GM23338 (cell line): ENCODE data around the gene INPP5A. TPM values are rescaled to one million over a fixed set of nuclear protein-coding genes. Genes with fewer than 3 reads are reported as not detected.
A peak's percentile ranks its signal among the peaks of the same experiment; 100 is the strongest.

Experiments used
- ATAC-seq: fragments of 200-7000 bp; cut with Tn5 transposase; 3 replicates; pipeline ENCODE4 v1.9.1; 2020
- DNase-seq: peaks from one replicate; pipeline ENCODE4 v3.0.0-alpha.2; 2015; ENCODE audit warnings: low spot score
- H2AFZ ChIP-seq: fragments of 200-600 bp; sonication (generic); 2 replicates; pipeline ENCODE4 v1.8.0; 2016; ENCODE audit warnings: antibody characterized with exemption, mild to moderate bottlenecking, moderate library complexity
- H3F3A ChIP-seq: fragments of 200-600 bp; sonication (generic); replicated peaks from 2 replicates; pipeline ENCODE4 v1.8.0; 2017; ENCODE audit warnings: antibody characterized with exemption, mixed run types, low read depth
- H3K27ac ChIP-seq: fragments of 200-600 bp; sonication (generic); 2 replicates; pipeline ENCODE4 v1.6.1; 2016; ENCODE audit warnings: low read depth
- H3K27me3 ChIP-seq: fragments of 200-600 bp; sonication (generic); 2 replicates; pipeline ENCODE4 v1.8.0; 2016; ENCODE audit warnings: mild to moderate bottlenecking, mixed run types, moderate library complexity; ENCODE audit not compliant: insufficient read depth
- H3K36me3 ChIP-seq: fragments of 200-600 bp; sonication (generic); 2 replicates; pipeline ENCODE4 v1.8.0; 2016; ENCODE audit warnings: mild to moderate bottlenecking; ENCODE audit not compliant: insufficient read depth
- H3K4me1 ChIP-seq: fragments of 200-600 bp; sonication (generic); 2 replicates; pipeline ENCODE4 v1.8.0; 2016; ENCODE audit warnings: mild to moderate bottlenecking, moderate library complexity; ENCODE audit not compliant: insufficient read depth
- H3K4me2 ChIP-seq: fragments of 200-600 bp; sonication (generic); 2 replicates; pipeline ENCODE4 v1.7.1; 2017; ENCODE audit warnings: mixed run types
- H3K4me3 ChIP-seq: fragments of 200-600 bp; sonication (generic); 2 replicates; pipeline ENCODE4 v1.6.1; 2016; ENCODE audit warnings: mixed run types
- H3K79me2 ChIP-seq: fragments of 200-600 bp; sonication (generic); replicated peaks from 2 replicates; pipeline ENCODE4 v1.8.0; 2017; ENCODE audit warnings: mild to moderate bottlenecking; ENCODE audit not compliant: insufficient read depth
- H3K9me2 ChIP-seq: fragments of 200-600 bp; sonication (generic); 2 replicates; pipeline ENCODE4 v1.8.0; 2017; ENCODE audit not compliant: insufficient read depth
- H4K20me1 ChIP-seq: fragments of 200-600 bp; sonication (generic); replicated peaks from 2 replicates; pipeline ENCODE4 v1.8.0; 2017; ENCODE audit warnings: mild to moderate bottlenecking; ENCODE audit not compliant: insufficient read depth
- H3K27ac Mint-ChIP-seq: 2 replicates; pipeline ENCODE4 v1.8.0; 2020; ENCODE audit warnings: inconsistent platforms, mild to moderate bottlenecking, moderate library complexity, mixed read lengths
- H3K27me3 Mint-ChIP-seq: 3 replicates; pipeline ENCODE4 v1.8.0; 2022; ENCODE audit warnings: low read depth, mild to moderate bottlenecking, moderate library complexity, mixed read lengths, inconsistent platforms; ENCODE audit not compliant: insufficient read depth, poor library complexity
- H3K36me3 Mint-ChIP-seq: 3 replicates; pipeline ENCODE4 v1.8.0; 2021; ENCODE audit warnings: low read depth, mild to moderate bottlenecking, inconsistent platforms, moderate library complexity, mixed read lengths
- H3K4me1 Mint-ChIP-seq: 3 replicates; pipeline ENCODE4 v1.8.0; 2020; ENCODE audit warnings: mild to moderate bottlenecking, inconsistent platforms, mixed read lengths
- H3K4me3 Mint-ChIP-seq: 3 replicates; pipeline ENCODE4 v1.8.0; 2021; ENCODE audit warnings: moderate library complexity, mild to moderate bottlenecking, inconsistent platforms, mixed read lengths
- H3K9me3 Mint-ChIP-seq: 3 replicates; pipeline ENCODE4 v1.8.0; 2020; ENCODE audit warnings: moderate library complexity, mild to moderate bottlenecking, inconsistent platforms, mixed read lengths
- CREB1 ChIP-seq: fragments of 250-450 bp; sonication (Bioruptor Pico); IDR thresholded peaks from 2 replicates; pipeline ENCODE4 v1.5.0; 2020; ENCODE audit warnings: low read depth, mild to moderate bottlenecking, moderate library complexity
- EZH2 ChIP-seq: fragments of 200-600 bp; sonication (generic); IDR thresholded peaks from one replicate; pipeline ENCODE4 v1.8.0; 2017; ENCODE audit warnings: antibody characterized with exemption, mild to moderate bottlenecking, low read depth; ENCODE audit not compliant: unreplicated experiment
- EZH2phosphoT487 ChIP-seq: fragments of 200-600 bp; sonication (generic); IDR thresholded peaks from one replicate; pipeline ENCODE4 v1.8.1; 2018; ENCODE audit warnings: antibody characterized with exemption; ENCODE audit not compliant: unreplicated experiment
- REST ChIP-seq: IDR thresholded peaks from one replicate; pipeline ENCODE4 v1.6.1; 2018; ENCODE audit warnings: antibody characterized with exemption; ENCODE audit not compliant: unreplicated experiment
- ZNF114 ChIP-seq: fragments of 250-450 bp; sonication (Bioruptor Pico); IDR thresholded peaks from 2 replicates; pipeline ENCODE4 v1.5.0; 2020; ENCODE audit warnings: mild to moderate bottlenecking, moderate library complexity
- ZNF462 ChIP-seq: fragments of 250-450 bp; sonication (Bioruptor Pico); IDR thresholded peaks from 2 replicates; pipeline ENCODE4 v1.5.0; 2020; ENCODE audit warnings: mild to moderate bottlenecking, moderate library complexity
- polyA plus RNA-seq: library from polyadenylated mRNA; unstranded; fragments of >200 nt; fragmentation: Nextera tagmentation; extraction: Ambion mirVana; gene quantifications from 2 replicates; pipeline ENCODE4 v1.2.1, GENCODE V29; 2016
- total RNA-seq: library from RNA; depleted of rRNA; stranded (reverse); fragments of >200 nt; shearing (Covaris generic); gene quantifications from 2 replicates; pipeline ENCODE4 v1.2.3, GENCODE V29; 2014

Gene INPP5A
- total and polyA plus RNA-seq, 2 experiments from 2014 or later = 5.9 to 40.6 TPM

GRCh38 chr10:132785723-132786475 lies 248.3 kb downstream of the INPP5A start, which contains the start of gene NKX6-2:
TSS of gene NKX6-2 (minus strand) at chr10:132786147. CDS start at chr10:132785948, 199 bp downstream.
- H3K27me3 Mint-ChIP-seq = peaks cover 78% of the 10 kb centered on the region
- H3K36me3 Mint-ChIP-seq = peaks cover 3% of the 10 kb centered on the region; the same call in 2 of the 3 replicates
- DNase-seq (peak; percentile 61), ATAC-seq (no peak)
- Histone ChIP-seq H3K4me1 (peaks cover 7% of the 10 kb centered on the region), H3F3A (no peaks in the 10 kb centered on the region), H3K4me2 (peak within 1 kb of the TSS; percentile 74), H3K4me3 (peak within 1 kb of the TSS; percentile 58), H3K9me2 (no peaks in the 10 kb centered on the region), H2AFZ (no peak within 1 kb of the TSS), H4K20me1 (peaks cover 12% of the 10 kb centered on the region), H3K36me3 (no peaks in the 10 kb centered on the region), H3K27me3 (peaks cover 89% of the 10 kb centered on the region), H3K79me2 (no peaks in the 10 kb centered on the region), H3K27ac (no peak within 1 kb of the TSS)
- H3K27ac Mint-ChIP-seq = no peak within 1 kb of the TSS
- TF ChIP-seq ZNF114 (CRISPR knock-in tag) (no peak), CREB1 (no peak), EZH2phosphoT487 (no peak), EZH2 (peak; percentile 89)
- H3K9me3 Mint-ChIP-seq = no peaks in the 10 kb centered on the region
- H3K4me1 Mint-ChIP-seq = peaks cover 14% of the 10 kb centered on the region
- H3K4me3 Mint-ChIP-seq = peak within 1 kb of the TSS; percentile 54

GRCh38 chr10:132786476-132786883 lies 248.9 kb downstream of the INPP5A start:
- peak overlapping the region; percentile 74 for H3K4me2 ChIP-seq
- H3K4me3 ChIP-seq = peak overlapping the region; percentile 58
- no peaks in the 10 kb centered on the region for H3K79me2 ChIP-seq
- H3K9me2 ChIP-seq = no peaks in the 10 kb centered on the region
- Mint-ChIP-seq H3K4me1 (peaks cover 14% of the 10 kb centered on the region), H3K27ac (no peak overlapping the region), H3K36me3 (peaks cover 3% of the 10 kb centered on the region; the same call in 2 of the 3 replicates), H3K27me3 (peaks cover 76% of the 10 kb centered on the region), H3K4me3 (peak overlapping the region; percentile 54; the same call in 1 of the 3 replicates), H3K9me3 (no peaks in the 10 kb centered on the region)
- TF ChIP-seq CREB1 (no peak), EZH2phosphoT487 (peak; percentile 82), EZH2 (peak; percentile 62), ZNF462 (CRISPR knock-in tag) (no peak), REST (no peak)
- ATAC-seq = no peak
- H2AFZ ChIP-seq = no peak overlapping the region
- H3F3A ChIP-seq = no peaks in the 10 kb centered on the region
- H3K27me3 ChIP-seq = peaks cover 87% of the 10 kb centered on the region
- H3K36me3 ChIP-seq = no peaks in the 10 kb centered on the region
- peaks cover 7% of the 10 kb centered on the region for H3K4me1 ChIP-seq
- no peak for DNase-seq
- no peak overlapping the region for H3K27ac ChIP-seq
- H4K20me1 ChIP-seq = peaks cover 12% of the 10 kb centered on the region
